Ovary (tissue), 3 donors: ENCODE measurements around the gene CDK19.

ENCODE experiments used
- CTCF ChIP-seq, 3 donors: fragments of 450-650 bp in 2 of 3; fragments of 200-600 bp in 1 of 3; IDR thresholded peaks; one replicate each; pipeline versions ENCODE4 v1.5.1 to v1.8.0; 2016 to 2022; ENCODE audit warnings: antibody characterized with exemption in 3 of 3, mild to moderate bottlenecking in 1 of 3
- POLR2A ChIP-seq: fragments of 450-650 bp; IDR thresholded peaks from one replicate; pipeline ENCODE4 v1.6.1; 2017; ENCODE audit warnings: antibody characterized with exemption, mild to moderate bottlenecking, moderate library complexity
- donor health status: DM: no; HTN: no; CAD: no.

- no peak for TF ChIP-seq CTCF (IDR thresholded peaks at IDR 0.05)
- TF ChIP-seq POLR2A: no peak
These were observed 201.2 kb downstream of the CDK19 start for GRCh38 chr6:110614106-110614505.
